ENCODE results near the gene MUC21.

DNA sequence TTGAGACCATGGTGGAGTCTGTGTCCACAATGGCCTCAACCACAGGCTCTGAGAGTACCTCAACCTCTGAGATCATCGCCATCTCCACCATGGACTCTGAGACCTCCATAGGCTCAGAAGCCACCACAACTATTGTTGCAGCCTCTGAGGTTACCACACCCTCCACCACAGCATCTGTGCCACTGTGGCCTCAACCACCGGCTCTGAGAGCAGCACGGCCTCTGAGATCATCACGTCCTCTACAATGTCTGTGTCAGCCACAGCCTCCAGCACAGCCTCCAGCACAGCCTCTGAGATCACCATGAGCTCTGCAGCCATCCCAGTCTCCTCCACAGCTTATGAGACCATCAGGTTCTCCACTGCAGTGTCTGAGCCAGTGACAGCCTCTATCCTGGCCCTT is 19.4 kb upstream of the MUC21 start:
- no peak for TF ChIP-seq POLR2A (IDR thresholded peaks at IDR 0.05; ENCODE audit: low read length)
- no peak for TF ChIP-seq GATA1 (IDR thresholded peaks at IDR 0.05; ENCODE audit: low read depth, low read length)

Measured in erythroblast (primary cell).